ENCODE results near the gene KCNG4.

KCNG4 gene

DNA sequence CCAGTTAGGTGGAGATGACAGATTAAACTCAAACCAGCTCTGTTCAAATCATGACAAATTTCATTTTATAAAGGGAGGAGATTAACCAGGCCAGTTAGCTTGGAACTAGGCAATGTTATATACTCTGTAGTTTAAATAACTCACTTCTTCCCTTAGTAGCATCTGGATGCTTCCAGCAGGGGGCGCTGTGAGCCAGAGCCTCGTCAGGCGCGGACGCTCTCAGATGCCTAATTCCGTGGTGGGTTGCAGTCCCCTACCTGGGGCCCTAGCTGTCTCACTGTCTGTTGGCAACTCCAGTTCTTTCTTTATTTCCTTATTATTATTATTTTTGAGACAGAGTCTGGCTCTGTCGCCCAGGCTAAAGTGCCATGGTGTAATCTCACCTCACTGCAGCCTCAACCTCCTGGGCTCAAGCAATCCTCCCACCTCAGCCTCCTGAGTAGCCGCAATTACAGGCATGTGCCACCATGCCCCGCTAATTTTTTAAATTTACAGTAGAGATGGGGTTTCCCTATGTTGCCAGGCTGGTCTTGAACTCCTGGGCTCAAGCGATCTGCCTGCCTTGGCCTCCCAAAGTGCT, 37.5 kb upstream of the KCNG4 start:
- Histone ChIP-seq H3K4me2 (ENCODE audit: low read length) (no peak overlapping the region), H3K4me1 (ENCODE audit: control insufficient read depth, insufficient read depth, low read length) (no peaks in the 10 kb centered on the region), H3K27me3 (ENCODE audit: control insufficient read depth, insufficient read depth, low read length) (peaks cover 50% of the 10 kb centered on the region), H3K9me3 (replicated peaks; ENCODE audit: low read length) (no peaks in the 10 kb centered on the region), H3K9ac (ENCODE audit: low read depth, low read length) (no peak overlapping the region), H3K36me3 (ENCODE audit: insufficient read depth, low read length) (no peaks in the 10 kb centered on the region), H3K4me3 (ENCODE audit: low read length) (no peak overlapping the region)

DNA sequence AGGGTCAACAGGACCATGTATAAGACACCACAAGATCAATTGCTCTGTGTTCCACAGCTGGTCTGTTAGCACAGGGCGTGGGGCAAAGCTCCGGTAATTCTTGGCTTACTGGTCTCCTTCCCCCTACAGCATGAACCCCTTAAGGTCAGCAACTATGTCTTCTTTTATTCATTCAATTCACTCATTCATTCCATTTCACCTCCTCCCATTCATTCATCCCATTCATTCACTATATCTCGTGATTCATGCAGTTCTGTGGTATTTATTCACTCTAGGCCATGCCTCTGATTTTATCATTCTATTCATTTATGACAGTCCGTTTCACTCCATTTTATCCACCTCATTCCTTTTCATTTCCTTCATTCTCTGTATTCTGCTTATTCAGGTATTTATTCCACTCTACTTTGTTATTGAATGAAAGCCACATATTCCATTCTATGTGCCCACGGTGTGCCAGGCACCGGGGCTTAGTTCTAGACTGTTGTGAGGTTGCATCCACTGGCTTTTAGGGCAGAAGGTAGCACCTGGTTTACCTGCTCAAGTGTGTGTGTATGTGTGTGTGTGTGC, 35.9 kb upstream of the KCNG4 start:
- Histone ChIP-seq H3K4me3 (ENCODE audit: low read length) (no peak overlapping the region), H3K9me3 (replicated peaks; ENCODE audit: low read length) (no peaks in the 10 kb centered on the region), H3K36me3 (ENCODE audit: insufficient read depth, low read length) (no peaks in the 10 kb centered on the region), H3K4me2 (ENCODE audit: low read length) (no peak overlapping the region), H3K9ac (ENCODE audit: low read depth, low read length) (no peak overlapping the region), H3K4me1 (ENCODE audit: control insufficient read depth, insufficient read depth, low read length) (no peaks in the 10 kb centered on the region), H3K27me3 (ENCODE audit: control insufficient read depth, insufficient read depth, low read length) (peaks cover 52% of the 10 kb centered on the region)

DNA sequence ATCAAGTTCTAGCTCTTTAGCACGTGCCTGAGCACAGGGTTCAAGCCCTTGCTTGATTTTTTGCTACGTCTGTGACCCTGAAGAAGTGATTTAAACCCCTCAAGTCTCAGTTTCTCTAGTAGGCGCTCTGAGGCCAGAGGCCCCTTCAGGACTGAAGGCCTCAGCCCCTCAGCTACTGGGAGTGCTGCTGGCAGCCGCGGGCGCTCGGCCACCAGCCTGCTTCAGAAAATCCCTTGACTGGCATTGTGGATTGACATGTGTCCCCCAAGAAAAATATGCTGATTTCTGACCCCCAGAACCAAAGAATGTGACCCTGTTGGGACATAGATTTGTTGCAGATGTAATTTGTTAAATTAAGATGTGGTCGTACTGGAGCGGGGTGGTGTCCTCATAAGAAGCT, 34.7 kb upstream of the KCNG4 start:
- Histone ChIP-seq H3K27me3 (ENCODE audit: control insufficient read depth, insufficient read depth, low read length) (peaks cover 58% of the 10 kb centered on the region), H3K9ac (ENCODE audit: low read depth, low read length) (no peak overlapping the region), H3K4me2 (ENCODE audit: low read length) (no peak overlapping the region), H3K36me3 (ENCODE audit: insufficient read depth, low read length) (no peaks in the 10 kb centered on the region), H3K4me1 (ENCODE audit: control insufficient read depth, insufficient read depth, low read length) (no peaks in the 10 kb centered on the region), H3K9me3 (replicated peaks; ENCODE audit: low read length) (no peaks in the 10 kb centered on the region), H3K4me3 (ENCODE audit: low read length) (no peak overlapping the region)

DNA sequence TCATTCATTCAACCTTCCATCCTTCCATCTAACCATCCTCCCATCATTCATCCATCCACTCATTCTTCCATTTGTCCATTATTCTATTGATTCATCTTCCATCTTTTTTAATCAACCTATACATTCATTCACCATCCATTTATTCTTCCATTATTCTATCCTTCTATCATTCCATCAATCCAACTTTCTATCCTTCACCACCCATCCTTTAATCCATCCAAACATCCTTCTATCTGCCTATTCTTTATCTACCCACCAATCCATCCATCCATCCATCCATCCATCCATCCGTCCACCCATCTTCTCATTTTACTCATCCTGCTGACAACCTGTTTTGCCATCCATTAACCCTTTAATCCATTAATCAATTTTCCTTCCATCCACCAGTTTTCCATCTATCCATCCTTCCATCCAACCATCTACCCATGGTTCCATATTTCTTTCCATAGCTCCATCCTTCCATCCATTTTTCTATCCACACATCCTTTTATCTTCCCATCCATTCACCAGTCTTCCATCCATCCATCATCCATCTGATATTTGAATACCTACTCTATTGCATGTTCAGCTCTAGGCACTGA, 33.0 kb upstream of the KCNG4 start:
- H3K27me3 ChIP-seq (ENCODE audit: control insufficient read depth, insufficient read depth, low read length) = peaks cover 57% of the 10 kb centered on the region
- H3K4me2 ChIP-seq (ENCODE audit: low read length) = no peak overlapping the region
- H3K9me3 ChIP-seq (replicated peaks; ENCODE audit: low read length) = no peaks in the 10 kb centered on the region
- no peaks in the 10 kb centered on the region for H3K36me3 ChIP-seq (ENCODE audit: insufficient read depth, low read length)
- no peak overlapping the region for H3K9ac ChIP-seq (ENCODE audit: low read depth, low read length)
- no peaks in the 10 kb centered on the region for H3K4me1 ChIP-seq (ENCODE audit: control insufficient read depth, insufficient read depth, low read length)
- no peak overlapping the region for H3K4me3 ChIP-seq (ENCODE audit: low read length)

DNA sequence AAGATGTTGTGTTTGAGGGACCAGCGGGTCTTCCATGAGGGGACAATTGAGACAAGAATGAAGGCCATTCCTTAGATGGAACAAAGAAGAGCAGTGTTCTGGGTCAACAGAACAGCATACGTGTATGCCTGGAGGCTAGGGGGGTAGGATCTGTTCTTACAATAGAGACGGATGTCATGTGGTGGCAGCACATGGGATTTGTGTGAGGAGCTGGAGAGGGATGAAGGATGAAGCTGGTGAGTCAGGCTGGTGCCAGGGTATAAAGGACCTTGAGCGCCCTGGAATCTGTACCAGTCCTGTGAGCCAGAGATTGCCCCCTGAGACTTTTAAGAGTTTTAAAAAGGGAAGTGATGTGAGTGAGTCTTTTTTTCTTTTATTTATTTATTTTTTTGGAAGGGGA, 32.1 kb upstream of the KCNG4 start:
- Histone ChIP-seq H3K9ac (ENCODE audit: low read depth, low read length) (no peak overlapping the region), H3K27me3 (ENCODE audit: control insufficient read depth, insufficient read depth, low read length) (peaks cover 66% of the 10 kb centered on the region), H3K9me3 (replicated peaks; ENCODE audit: low read length) (no peaks in the 10 kb centered on the region), H3K4me3 (ENCODE audit: low read length) (no peak overlapping the region), H3K4me1 (ENCODE audit: control insufficient read depth, insufficient read depth, low read length) (no peaks in the 10 kb centered on the region), H3K36me3 (ENCODE audit: insufficient read depth, low read length) (no peaks in the 10 kb centered on the region), H3K4me2 (ENCODE audit: low read length) (no peak overlapping the region)

GRCh38 chr16:84271037-84271436, 31.2 kb upstream of the KCNG4 start:
- Histone ChIP-seq H3K4me3 (ENCODE audit: low read length) (no peak overlapping the region), H3K9ac (ENCODE audit: low read depth, low read length) (no peak overlapping the region), H3K9me3 (replicated peaks; ENCODE audit: low read length) (no peaks in the 10 kb centered on the region), H3K4me2 (ENCODE audit: low read length) (no peak overlapping the region), H3K27me3 (ENCODE audit: control insufficient read depth, insufficient read depth, low read length) (peaks cover 66% of the 10 kb centered on the region), H3K36me3 (ENCODE audit: insufficient read depth, low read length) (no peaks in the 10 kb centered on the region), H3K4me1 (ENCODE audit: control insufficient read depth, insufficient read depth, low read length) (no peaks in the 10 kb centered on the region)

DNA sequence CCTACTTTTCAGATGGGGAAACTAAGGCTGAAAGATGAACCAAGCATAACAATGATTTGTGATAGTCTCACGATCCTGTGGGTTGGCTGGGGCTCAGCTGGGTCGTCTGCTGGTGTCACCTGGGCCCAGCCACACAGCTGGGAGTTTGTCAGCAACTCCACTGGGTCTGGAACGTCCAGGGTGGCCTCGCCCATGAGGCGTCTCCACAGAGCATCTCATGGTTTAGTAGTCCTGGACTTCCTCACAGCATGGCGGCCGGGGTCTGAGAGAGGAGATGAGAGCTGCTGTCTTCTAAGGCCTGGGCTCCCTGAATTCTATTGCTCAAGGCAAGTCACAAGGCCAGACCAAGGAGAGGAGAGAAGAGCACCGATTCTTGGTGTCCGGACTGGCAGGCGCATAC, 30.7 kb upstream of the KCNG4 start:
- no peak overlapping the region for H3K9ac ChIP-seq (ENCODE audit: low read depth, low read length)
- no peak overlapping the region for H3K4me3 ChIP-seq (ENCODE audit: low read length)
- H3K27me3 ChIP-seq (ENCODE audit: control insufficient read depth, insufficient read depth, low read length) = peaks cover 67% of the 10 kb centered on the region
- no peaks in the 10 kb centered on the region for H3K9me3 ChIP-seq (replicated peaks; ENCODE audit: low read length)
- no peaks in the 10 kb centered on the region for H3K36me3 ChIP-seq (ENCODE audit: insufficient read depth, low read length)
- no peaks in the 10 kb centered on the region for H3K4me1 ChIP-seq (ENCODE audit: control insufficient read depth, insufficient read depth, low read length)
- H3K4me2 ChIP-seq (ENCODE audit: low read length) = no peak overlapping the region

GRCh38 chr16:84270071-84270470, 30.3 kb upstream of the KCNG4 start:
- Histone ChIP-seq H3K36me3 (ENCODE audit: insufficient read depth, low read length) (no peaks in the 10 kb centered on the region), H3K9me3 (replicated peaks; ENCODE audit: low read length) (no peaks in the 10 kb centered on the region), H3K4me2 (ENCODE audit: low read length) (no peak overlapping the region), H3K27me3 (ENCODE audit: control insufficient read depth, insufficient read depth, low read length) (peaks cover 63% of the 10 kb centered on the region), H3K4me3 (ENCODE audit: low read length) (no peak overlapping the region), H3K9ac (ENCODE audit: low read depth, low read length) (no peak overlapping the region), H3K4me1 (ENCODE audit: control insufficient read depth, insufficient read depth, low read length) (no peaks in the 10 kb centered on the region)

- no peaks in the 10 kb centered on the region for H3K4me1 ChIP-seq (ENCODE audit: control insufficient read depth, insufficient read depth, low read length)
Measured at GRCh38 chr16:84268291-84269040, 28.7 kb upstream of the KCNG4 start.

DNA sequence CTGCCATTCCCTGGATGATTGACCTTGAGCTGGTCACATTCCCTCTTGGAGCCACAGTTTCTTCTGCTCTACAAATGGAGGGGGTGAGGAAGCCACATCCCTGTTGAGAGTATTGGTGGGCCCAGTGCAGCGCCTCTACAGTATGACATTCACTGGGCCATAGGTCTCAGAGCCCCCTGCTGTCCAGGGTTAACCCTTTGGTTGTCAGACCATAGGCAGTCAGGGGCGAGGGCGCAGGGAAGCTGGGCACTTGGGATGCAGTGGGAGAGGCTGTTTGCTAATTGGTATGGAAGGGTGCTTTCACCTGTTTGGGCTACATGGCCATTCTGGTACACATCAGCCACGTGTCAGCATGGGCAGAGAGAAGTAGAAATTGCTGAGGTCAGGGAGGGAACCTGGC, 27.6 kb upstream of the KCNG4 start:
- H3K4me3 ChIP-seq (ENCODE audit: low read length) = no peak overlapping the region
- H3K36me3 ChIP-seq (ENCODE audit: insufficient read depth, low read length) = no peaks in the 10 kb centered on the region
- H3K4me1 ChIP-seq (ENCODE audit: control insufficient read depth, insufficient read depth, low read length) = no peaks in the 10 kb centered on the region
- no peaks in the 10 kb centered on the region for H3K9me3 ChIP-seq (replicated peaks; ENCODE audit: low read length)
- H3K9ac ChIP-seq (ENCODE audit: low read depth, low read length) = no peak overlapping the region
- peaks cover 49% of the 10 kb centered on the region for H3K27me3 ChIP-seq (ENCODE audit: control insufficient read depth, insufficient read depth, low read length)
- no peak overlapping the region for H3K4me2 ChIP-seq (ENCODE audit: low read length)

More at GRCh38 chr16:84268291-84269040, 28.7 kb upstream of the KCNG4 start:
- Histone ChIP-seq H3K4me2 (ENCODE audit: low read length) (no peak overlapping the region), H3K9me3 (replicated peaks; ENCODE audit: low read length) (no peaks in the 10 kb centered on the region), H3K27me3 (ENCODE audit: control insufficient read depth, insufficient read depth, low read length) (peaks cover 57% of the 10 kb centered on the region), H3K9ac (ENCODE audit: low read depth, low read length) (no peak overlapping the region), H3K4me3 (ENCODE audit: low read length) (no peak overlapping the region), H3K36me3 (ENCODE audit: insufficient read depth, low read length) (no peaks in the 10 kb centered on the region)

GRCh38 chr16:84266451-84266850, 26.6 kb upstream of the KCNG4 start:
- Histone ChIP-seq H3K4me3 (ENCODE audit: low read length) (no peak overlapping the region), H3K9me3 (replicated peaks; ENCODE audit: low read length) (no peaks in the 10 kb centered on the region), H3K4me1 (ENCODE audit: control insufficient read depth, insufficient read depth, low read length) (no peaks in the 10 kb centered on the region), H3K27me3 (ENCODE audit: control insufficient read depth, insufficient read depth, low read length) (peaks cover 43% of the 10 kb centered on the region), H3K9ac (ENCODE audit: low read depth, low read length) (no peak overlapping the region), H3K36me3 (ENCODE audit: insufficient read depth, low read length) (no peaks in the 10 kb centered on the region), H3K4me2 (ENCODE audit: low read length) (no peak overlapping the region)
